Ovary (tissue), 9 donors: ENCODE data around the gene CLDN11. TPM values are rescaled to one million over a fixed set of nuclear protein-coding genes. Genes with fewer than 3 reads are reported as not detected.

Source experiments
- DNase-seq, 5 donors: peaks; one replicate each; pipeline ENCODE4 v3.0.0-alpha.2; 2019 to 2020
- H3K27ac ChIP-seq, 2 donors: fragments of 200-600 bp; one replicate each; pipeline versions ENCODE4 v1.5.1 to v1.8.0; 2019 to 2022
- H3K27me3 ChIP-seq: fragments of 200-600 bp; one replicate; pipeline ENCODE4 v1.8.0; 2022
- H3K36me3 ChIP-seq: fragments of 200-600 bp; sonication (generic); one replicate; pipeline ENCODE4 v1.5.1; 2019
- H3K4me1 ChIP-seq: one replicate; pipeline ENCODE4 v1.8.1; 2013; ENCODE audit warnings: mild to moderate bottlenecking, moderate library complexity; ENCODE audit not compliant: insufficient read depth
- H3K4me3 ChIP-seq: fragments of 200-600 bp; sonication (generic); one replicate; pipeline ENCODE4 v1.5.1; 2017
- H3K9me3 ChIP-seq, 2 donors: fragments of 200-600 bp in 1 of 2; sonication (generic) in 1 of 2; one replicate each; pipeline versions ENCODE4 v1.5.1 to v1.8.1; 2013 to 2019; ENCODE audit warnings: mild to moderate bottlenecking in 1 of 2, moderate library complexity in 1 of 2
- EP300 ChIP-seq: sonication (generic); formaldehyde crosslinking; IDR thresholded peaks from one replicate; pipeline ENCODE4 v1.6.1; 2017; ENCODE audit warnings: antibody characterized with exemption
- POLR2A ChIP-seq: fragments of 450-650 bp; IDR thresholded peaks from one replicate; pipeline ENCODE4 v1.6.1; 2017; ENCODE audit warnings: antibody characterized with exemption, mild to moderate bottlenecking, moderate library complexity
- WGBS, 3 donors: extraction: QIAGEN DNeasy Blood & Tissue Kit in 1 of 3; methylation state at CpG; one replicate each; pipeline versions ENCODE4 v1.1.5 to v1.1.7; 2013 to 2017; 5-methylcytosine and 5-hydroxymethylcytosine counted together
- intact Hi-C, 4 donors: fragments of 100-400 bp; cut with DNase I; formaldehyde crosslinking; loops; one replicate each; pipeline versions ENCODE4 v1.11.0 to v1.15.1; 2022 to 2023
- polyA plus RNA-seq, 2 donors: library from polyadenylated mRNA; stranded (reverse); fragments of 200-250 nt in 1 of 2; fragments of 350-450 nt in 1 of 2; fragmentation: Illumina TruSeq in 1 of 2; extraction: RNeasy Lipid Tissue Mini Kit (QIAGEN cat#74804) in 1 of 2; gene quantifications; one replicate each; pipeline ENCODE4 v1.2.3, GENCODE V29; 2013 to 2014
- total RNA-seq, 7 donors: library from RNA; depleted of rRNA in 2 of 7; stranded (reverse); fragments of >200 nt in 2 of 7; fragmentation: NEBNext Ultra II Directional in 3 of 7; extraction: Animal tissue kit (Norgen Biotek cat#: 25700) in 3 of 7; gene quantifications; one replicate each; pipeline versions ENCODE4 v1.1.0 to v1.2.4, GENCODE V29; 2016 to 2023
- TF ChIP-seq, protein P1 (sequence below), 3 donors: fragments of 450-650 bp in 2 of 3; fragments of 200-600 bp in 1 of 3; IDR thresholded peaks; one replicate each; pipeline versions ENCODE4 v1.5.1 to v1.8.0; 2016 to 2022; ENCODE audit warnings: antibody characterized with exemption in 3 of 3, mild to moderate bottlenecking in 1 of 3
- donor health status: DM: no; HTN: no; CAD: no; lungs with moderate emphysema.
- donor health status: DM: no; HTN: no; CAD: no.
- donor health status: Bipolar disorder and iron deficiency.
- donor health status: DM: yes; HTN: yes; CAD: no.
- donor health status: DM: no; HTN: no; CAD: no.
- donor health status: DM: yes; HTN: yes; CAD: no.

The CLDN11 gene
- total and polyA plus RNA-seq, 9 donors = 75.1 to 254 (median 117) TPM

DNA sequence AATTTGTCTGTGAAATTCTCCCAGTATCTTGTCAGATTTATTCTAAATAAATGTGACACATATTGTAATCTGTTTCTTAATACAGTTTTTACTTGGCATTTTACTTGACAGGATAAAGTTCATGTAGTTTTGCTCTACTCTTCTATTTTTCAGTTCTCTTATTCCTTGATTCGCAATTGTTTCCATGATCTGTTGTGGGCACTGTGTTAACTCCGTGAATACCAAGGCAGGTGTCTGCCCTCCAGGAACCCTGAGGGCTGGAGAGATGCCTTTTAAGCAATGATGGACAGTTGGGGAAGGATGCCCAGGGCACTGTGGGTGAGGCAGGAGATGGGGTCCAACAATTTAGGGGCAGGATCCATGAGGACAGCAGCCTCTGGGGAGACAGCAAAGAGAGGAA lies 3.1 kb downstream of the CLDN11 start:
- DNase-seq = no peak
- intact Hi-C loops = loop anchor here in 3 of 4 donors (5.0 to 10.0 kb wide), 3 partner anchors 53 to 76 kb away; no protein-coding TSS in a partner anchor
- Histone ChIP-seq H3K4me3 (peak overlapping the region; percentile 53), H3K4me1 (peaks cover 21% of the 10 kb centered on the region), H3K27me3 (no peaks in the 10 kb centered on the region), H3K36me3 (no peaks in the 10 kb centered on the region), H3K9me3 (no peaks in the 10 kb centered on the region), H3K27ac (peak overlapping the region in 1 of 2 donors; percentile 91)
- WGBS, 3 donors = 30 to 35% (median 33%) methylated on average over 2 of the region's 2 CpGs
- TF ChIP-seq EP300 = no peak
- no peak for TF ChIP-seq POLR2A
- TF ChIP-seq, protein P1, sequence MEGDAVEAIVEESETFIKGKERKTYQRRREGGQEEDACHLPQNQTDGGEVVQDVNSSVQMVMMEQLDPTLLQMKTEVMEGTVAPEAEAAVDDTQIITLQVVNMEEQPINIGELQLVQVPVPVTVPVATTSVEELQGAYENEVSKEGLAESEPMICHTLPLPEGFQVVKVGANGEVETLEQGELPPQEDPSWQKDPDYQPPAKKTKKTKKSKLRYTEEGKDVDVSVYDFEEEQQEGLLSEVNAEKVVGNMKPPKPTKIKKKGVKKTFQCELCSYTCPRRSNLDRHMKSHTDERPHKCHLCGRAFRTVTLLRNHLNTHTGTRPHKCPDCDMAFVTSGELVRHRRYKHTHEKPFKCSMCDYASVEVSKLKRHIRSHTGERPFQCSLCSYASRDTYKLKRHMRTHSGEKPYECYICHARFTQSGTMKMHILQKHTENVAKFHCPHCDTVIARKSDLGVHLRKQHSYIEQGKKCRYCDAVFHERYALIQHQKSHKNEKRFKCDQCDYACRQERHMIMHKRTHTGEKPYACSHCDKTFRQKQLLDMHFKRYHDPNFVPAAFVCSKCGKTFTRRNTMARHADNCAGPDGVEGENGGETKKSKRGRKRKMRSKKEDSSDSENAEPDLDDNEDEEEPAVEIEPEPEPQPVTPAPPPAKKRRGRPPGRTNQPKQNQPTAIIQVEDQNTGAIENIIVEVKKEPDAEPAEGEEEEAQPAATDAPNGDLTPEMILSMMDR (IDR thresholded peaks at IDR 0.05) = no peak

DNA sequence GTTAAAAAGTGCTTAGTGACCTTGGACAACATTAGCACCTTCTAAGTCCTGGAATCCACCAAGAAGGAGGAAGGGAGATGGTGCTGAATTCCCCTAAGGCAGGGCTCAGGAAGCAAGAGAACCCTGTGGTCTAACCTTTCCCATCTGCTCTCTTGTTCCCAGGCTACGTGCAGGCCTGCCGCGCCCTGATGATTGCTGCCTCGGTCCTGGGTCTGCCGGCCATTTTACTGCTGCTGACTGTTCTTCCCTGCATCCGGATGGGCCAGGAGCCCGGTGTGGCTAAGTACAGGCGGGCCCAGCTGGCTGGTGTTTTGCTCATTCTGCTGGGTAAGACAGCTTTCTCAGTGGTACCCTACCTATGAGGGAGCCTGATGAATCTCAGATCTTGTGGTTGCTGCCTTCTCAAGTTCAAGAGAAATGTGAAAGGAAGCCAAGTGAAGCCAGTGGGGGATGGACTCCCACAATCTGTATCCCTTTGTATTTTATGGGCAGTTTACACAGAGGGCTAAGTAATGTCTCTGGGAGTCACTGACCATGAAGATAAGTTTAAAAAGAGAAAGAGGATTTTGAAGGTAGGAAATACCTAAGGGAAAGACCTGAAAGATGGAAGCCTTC lies 4.4 kb downstream of the CLDN11 start:
- Histone ChIP-seq H3K9me3 (no peaks in the 10 kb centered on the region), H3K27ac (peak overlapping the region in 1 of 2 donors; percentile 91), H3K4me3 (no peak overlapping the region), H3K27me3 (no peaks in the 10 kb centered on the region), H3K36me3 (no peaks in the 10 kb centered on the region), H3K4me1 (peaks cover 18% of the 10 kb centered on the region)
- 17 to 47% (median 24%) methylated on average over 8 of the region's 8 CpGs for WGBS, 3 donors
- intact Hi-C loops = loop anchor here in 3 of 4 donors (5.0 to 10.0 kb wide), 3 partner anchors 52 to 74 kb away; no protein-coding TSS in a partner anchor
- TF ChIP-seq EP300 = no peak
- TF ChIP-seq, protein P1 (IDR thresholded peaks at IDR 0.05) = no peak
- no peak for TF ChIP-seq POLR2A
- peak in 4 of 5 donors; percentile 31 to 59 (median 42) for DNase-seq

DNA sequence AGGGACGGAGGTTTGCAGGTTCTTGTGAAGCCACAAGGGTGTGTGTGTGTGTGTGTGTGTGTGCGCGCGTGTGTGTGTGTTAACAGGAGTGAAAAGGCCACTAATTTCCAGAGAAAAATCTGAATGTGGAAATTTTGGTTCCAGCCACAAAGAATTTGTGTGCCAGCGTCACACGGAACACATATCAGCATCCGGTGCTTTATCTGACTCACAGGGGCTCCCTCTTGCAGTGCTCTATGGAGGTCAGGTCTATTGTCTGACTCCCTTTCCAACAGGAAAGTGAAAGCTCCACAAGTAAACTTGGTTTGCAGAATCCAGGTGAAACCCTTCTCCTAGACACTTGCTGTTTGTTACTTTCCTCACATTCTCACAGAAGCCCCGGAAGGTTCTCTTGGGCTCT lies 6.2 kb downstream of the CLDN11 start:
- Histone ChIP-seq H3K36me3 (no peaks in the 10 kb centered on the region), H3K27me3 (no peaks in the 10 kb centered on the region), H3K4me1 (peaks cover 22% of the 10 kb centered on the region), H3K27ac (no peak overlapping the region), H3K9me3 (no peaks in the 10 kb centered on the region), H3K4me3 (no peak overlapping the region)
- WGBS, 3 donors = 58 to 76% (median 64%) methylated on average over 8 of the region's 8 CpGs
- DNase-seq = no peak
- intact Hi-C loops = loop anchor here in 3 of 4 donors (5.0 to 10.0 kb wide), 3 partner anchors 50 to 72 kb away; no protein-coding TSS in a partner anchor
- TF ChIP-seq EP300 (no peak), POLR2A (no peak)
- TF ChIP-seq, protein P1 (IDR thresholded peaks at IDR 0.05) = no peak

DNA sequence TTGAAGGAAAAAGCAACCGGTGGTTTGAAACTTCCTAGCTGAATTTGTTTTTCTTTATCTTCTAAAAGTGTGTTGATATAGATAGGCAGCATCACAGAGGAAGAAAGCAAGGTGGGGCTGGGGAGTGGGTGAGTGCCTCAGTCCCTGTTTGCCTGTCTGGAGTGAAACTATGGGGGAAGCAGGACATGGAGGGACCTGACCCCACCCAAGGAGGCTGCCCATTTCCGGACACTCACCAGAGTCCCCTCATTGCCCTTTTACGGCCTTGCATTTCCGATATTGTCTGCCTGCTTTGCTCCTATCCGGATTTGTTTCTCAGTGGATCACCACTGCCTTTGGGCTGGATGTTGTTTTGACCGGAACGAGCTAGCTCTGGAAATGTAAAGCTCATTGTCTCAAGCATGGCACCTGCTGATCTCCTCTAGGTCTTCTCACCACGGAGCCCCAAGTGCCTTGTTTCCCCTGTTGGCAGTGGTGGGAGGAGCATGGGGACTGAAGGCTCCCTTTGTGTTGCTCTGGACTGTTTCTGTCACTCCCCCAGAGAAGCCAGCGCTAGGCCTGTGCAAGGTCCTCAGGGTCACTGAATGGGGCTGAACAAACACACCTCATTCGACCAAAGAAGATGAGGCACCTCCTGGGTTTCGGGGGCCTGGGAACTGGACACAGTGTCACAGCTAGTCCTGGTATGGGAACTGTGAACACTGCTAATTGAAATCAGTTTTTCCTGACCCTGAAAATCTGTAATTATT lies 7.0 kb downstream of the CLDN11 start:
- no peak overlapping the region for H3K4me3 ChIP-seq
- intact Hi-C loops = loop anchor here in 1 of 4 donors (10.0 kb wide), 1 partner anchor 49 kb away; no protein-coding TSS in a partner anchor
- peak overlapping the region in 1 of 2 donors; percentile 22 for H3K27ac ChIP-seq
- H3K27me3 ChIP-seq = no peaks in the 10 kb centered on the region
- no peaks in the 10 kb centered on the region for H3K36me3 ChIP-seq
- TF ChIP-seq POLR2A = no peak
- no peak for TF ChIP-seq EP300
- TF ChIP-seq, protein P1 (IDR thresholded peaks at IDR 0.05) = no peak
- no peaks in the 10 kb centered on the region for H3K9me3 ChIP-seq
- DNase-seq = no peak
- WGBS, 3 donors = 55 to 67% (median 58%) methylated on average over 11 of the region's 11 CpGs
- H3K4me1 ChIP-seq = peaks cover 23% of the 10 kb centered on the region
